CD4-positive, alpha-beta T cell (primary cell): ENCODE measurements around the gene ANP32D. TPM values are rescaled to one million over a fixed set of nuclear protein-coding genes. Genes with fewer than 3 reads are reported as not detected.
"Not testable (repeated sequence)": the region's sequence is repeated elsewhere in the genome, so short reads cannot be mapped to it uniquely, and the experiment has no call there.

Experiments used
- ATAC-seq: fragments of 200-7000 bp; cut with Tn5 transposase; one replicate; pipeline ENCODE4 v1.10.0; 2022; ENCODE audit warnings: mild to moderate bottlenecking; ENCODE audit not compliant: poor library complexity
- CTCF ChIA-PET: fragments of 350-600 bp; sonication (Branson Sonifier 250); formaldehyde crosslinking; loops from one replicate; lab custom pipeline; 2021; ENCODE audit warnings: antibody characterized with exemption, inconsistent platforms; lab: Charles Lee
- POLR2A ChIA-PET: fragments of 350-600 bp; sonication (Branson Sonifier 250); formaldehyde crosslinking; loops from one replicate; lab custom pipeline; 2021; ENCODE audit warnings: antibody characterized with exemption, inconsistent platforms; lab: Charles Lee
- DNase-seq, 14 experiments: peaks; one replicate each; pipeline ENCODE4 v3.0.0-alpha.2; 2013 to 2020; ENCODE audit warnings: mixed read lengths in 2 of 14
- H3K27ac ChIP-seq, 2 donors: one replicate each; pipeline versions ENCODE4 v1.5.1 to v1.7.0; 2013; ENCODE audit warnings: low read length in 2 of 2, low read depth in 1 of 2, mild to moderate bottlenecking in 1 of 2
- H3K27me3 ChIP-seq, 2 experiments: 1 replicate in 1 of 2; 2 replicates in 1 of 2; pipeline versions ENCODE4 v1.6.1 to v1.7.0; 2013; ENCODE audit warnings: low read length in 2 of 2, control low read depth in 1 of 2, mild to moderate bottlenecking in 1 of 2, moderate library complexity in 1 of 2; ENCODE audit not compliant: insufficient read depth in 2 of 2, control insufficient read depth in 1 of 2
- H3K36me3 ChIP-seq: one replicate; pipeline ENCODE4 v1.6.1; 2013; ENCODE audit warnings: low read length, control low read depth; ENCODE audit not compliant: insufficient read depth
- H3K4me1 ChIP-seq: one replicate; pipeline ENCODE4 v1.6.1; 2013; ENCODE audit warnings: low read length, control low read depth; ENCODE audit not compliant: insufficient read depth
- H3K4me3 ChIP-seq: one replicate; pipeline ENCODE4 v1.5.1; 2013; ENCODE audit warnings: mild to moderate bottlenecking, low read length, moderate library complexity
- H3K9me3 ChIP-seq, 2 experiments: 1 replicate in 1 of 2; 2 replicates in 1 of 2; pipeline versions ENCODE4 v1.6.1 to v1.7.0; 2013; ENCODE audit warnings: low read length in 2 of 2, mild to moderate bottlenecking in 2 of 2, control low read depth in 1 of 2, moderate library complexity in 1 of 2; ENCODE audit not compliant: control insufficient read depth in 1 of 2, insufficient read depth in 1 of 2
- H3K27ac Mint-ChIP-seq: one replicate; pipeline ENCODE4 v1.8.0; 2020; ENCODE audit warnings: mixed read lengths
- H3K27me3 Mint-ChIP-seq: one replicate; pipeline ENCODE4 v1.8.0; 2021; ENCODE audit warnings: mixed read lengths
- H3K36me3 Mint-ChIP-seq: one replicate; pipeline ENCODE4 v1.8.0; 2021; ENCODE audit warnings: low read depth, mixed read lengths
- H3K4me1 Mint-ChIP-seq: one replicate; pipeline ENCODE4 v1.8.0; 2021; ENCODE audit warnings: low read depth, mixed read lengths
- H3K4me3 Mint-ChIP-seq: one replicate; pipeline ENCODE4 v1.8.0; 2020; ENCODE audit warnings: mild to moderate bottlenecking, mixed read lengths
- H3K9me3 Mint-ChIP-seq: one replicate; pipeline ENCODE4 v1.8.0; 2020; ENCODE audit warnings: mixed read lengths
- intact Hi-C, 2 experiments: fragments of 100-400 bp; cut with DNase I in 1 of 2; cut with micrococcal nuclease in 1 of 2; formaldehyde crosslinking; loops; one replicate each; pipeline versions ENCODE4 v1.15.1 to v1.9.0; 2023 to 2025; cut with DNase I, micrococcal nuclease
- polyA plus RNA-seq, 2 donors: library from polyadenylated mRNA; unstranded; fragments of 120-200 nt; gene quantifications; one replicate each; pipeline ENCODE4 v1.2.1, GENCODE V29; 2013
- total RNA-seq, 174 experiments: library from RNA in 2 of 174; stranded (reverse) in 2 of 174; gene quantifications; one replicate each; pipeline ENCODE4 v1.2.3 and lab custom pipeline; 2021 to 2026
- TF ChIP-seq, protein P1 (sequence below): fragments of 200-600 bp; IDR thresholded peaks from one replicate; pipeline ENCODE4 v1.8.0; 2022; ENCODE audit warnings: antibody characterized with exemption, mild to moderate bottlenecking

Gene ANP32D
- not detected for total RNA-seq
- not detected for polyA plus RNA-seq (2013, experiment 1 of 2)
- not detected for polyA plus RNA-seq (2013, experiment 2 of 2)
- total RNA-seq (lab: John Stamatoyannopoulos, UW) = 0 to 0.21 (median 0) reads per million in 172 experiments

DNA sequence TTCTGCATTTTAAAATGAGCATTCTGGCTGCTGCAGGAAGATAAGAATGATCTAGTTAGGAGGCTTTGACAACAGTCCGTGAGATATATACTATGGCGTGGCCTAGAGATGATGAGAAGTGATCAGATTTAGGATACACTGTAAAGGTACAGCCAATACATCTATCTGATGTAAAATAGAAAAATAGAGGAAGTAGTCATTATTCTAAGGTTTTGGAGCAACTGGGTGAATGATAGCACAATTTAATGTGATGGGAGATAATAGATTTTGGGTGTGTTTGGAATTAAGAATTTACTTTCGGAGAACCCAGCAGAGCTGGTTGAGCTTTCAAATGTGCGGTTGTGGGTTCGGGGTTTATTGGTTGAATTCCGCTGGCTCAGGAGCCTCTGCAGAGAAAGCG, at the start of gene ANP32D:
TSS of gene ANP32D (plus strand) at position 301 of the 400 bp plus-strand sequence. CDS start 106 bp downstream, outside the sequence.
- Histone ChIP-seq H3K9me3 (peaks cover 3 to 25% of the 10 kb centered on the region in 2 experiments), H3K36me3 (no peaks in the 10 kb centered on the region), H3K27me3 (peaks cover 0 to 6% of the 10 kb centered on the region in 2 experiments), H3K4me3 (no peak within 1 kb of the TSS), H3K4me1 (no peaks in the 10 kb centered on the region), H3K27ac (no peak within 1 kb of the TSS)
- Mint-ChIP-seq H3K4me3 (no peak within 1 kb of the TSS), H3K27me3 (peaks cover 19% of the 10 kb centered on the region), H3K9me3 (peaks cover 22% of the 10 kb centered on the region), H3K27ac (no peak within 1 kb of the TSS), H3K4me1 (no peaks in the 10 kb centered on the region), H3K36me3 (no peaks in the 10 kb centered on the region)
- ChIA-PET CTCF (no interaction called here), POLR2A (no interaction called here)
- ATAC-seq (no peak), DNase-seq (no peak)
- TF ChIP-seq, protein P1, sequence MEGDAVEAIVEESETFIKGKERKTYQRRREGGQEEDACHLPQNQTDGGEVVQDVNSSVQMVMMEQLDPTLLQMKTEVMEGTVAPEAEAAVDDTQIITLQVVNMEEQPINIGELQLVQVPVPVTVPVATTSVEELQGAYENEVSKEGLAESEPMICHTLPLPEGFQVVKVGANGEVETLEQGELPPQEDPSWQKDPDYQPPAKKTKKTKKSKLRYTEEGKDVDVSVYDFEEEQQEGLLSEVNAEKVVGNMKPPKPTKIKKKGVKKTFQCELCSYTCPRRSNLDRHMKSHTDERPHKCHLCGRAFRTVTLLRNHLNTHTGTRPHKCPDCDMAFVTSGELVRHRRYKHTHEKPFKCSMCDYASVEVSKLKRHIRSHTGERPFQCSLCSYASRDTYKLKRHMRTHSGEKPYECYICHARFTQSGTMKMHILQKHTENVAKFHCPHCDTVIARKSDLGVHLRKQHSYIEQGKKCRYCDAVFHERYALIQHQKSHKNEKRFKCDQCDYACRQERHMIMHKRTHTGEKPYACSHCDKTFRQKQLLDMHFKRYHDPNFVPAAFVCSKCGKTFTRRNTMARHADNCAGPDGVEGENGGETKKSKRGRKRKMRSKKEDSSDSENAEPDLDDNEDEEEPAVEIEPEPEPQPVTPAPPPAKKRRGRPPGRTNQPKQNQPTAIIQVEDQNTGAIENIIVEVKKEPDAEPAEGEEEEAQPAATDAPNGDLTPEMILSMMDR = no peak
- intact Hi-C loops = no loop called here

DNA sequence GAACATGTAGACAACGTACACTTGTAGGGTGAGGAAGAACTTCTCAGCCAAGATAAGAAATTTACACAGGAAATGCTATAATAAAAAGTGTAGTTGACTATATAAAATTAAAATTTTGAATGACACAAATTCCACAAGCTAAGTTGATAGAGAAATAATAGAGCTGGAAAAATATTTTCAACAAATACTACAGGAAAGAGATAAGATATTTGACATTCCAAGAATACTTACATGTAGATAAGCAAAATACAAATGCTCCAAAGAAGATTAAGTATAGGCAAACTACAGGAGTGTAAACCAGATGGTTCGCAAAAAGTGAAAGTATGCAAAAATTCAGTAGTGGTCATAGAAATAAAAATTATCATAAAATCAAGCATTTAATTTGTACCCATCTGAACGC, 49.2 kb upstream of the ANP32D start:
- H3K27ac Mint-ChIP-seq = no peak overlapping the region
- intact Hi-C loops = no loop called here
- H3K36me3 Mint-ChIP-seq = no peaks in the 10 kb centered on the region
- no peak overlapping the region for H3K27ac ChIP-seq
- no peak overlapping the region for H3K4me3 Mint-ChIP-seq
- ChIA-PET POLR2A (no interaction called here), CTCF (no interaction called here)
- no peaks in the 10 kb centered on the region for H3K36me3 ChIP-seq
- H3K9me3 Mint-ChIP-seq = peaks cover 7% of the 10 kb centered on the region
- no peaks in the 10 kb centered on the region for H3K4me1 ChIP-seq
- TF ChIP-seq, protein P1 = no peak
- no peaks in the 10 kb centered on the region for H3K27me3 ChIP-seq
- peaks cover 30% of the 10 kb centered on the region for H3K27me3 Mint-ChIP-seq
- ATAC-seq = no peak
- no peaks in the 10 kb centered on the region for H3K4me1 Mint-ChIP-seq
- no peak overlapping the region for H3K4me3 ChIP-seq
- DNase-seq = no peak
- no peaks in the 10 kb centered on the region for H3K9me3 ChIP-seq

DNA sequence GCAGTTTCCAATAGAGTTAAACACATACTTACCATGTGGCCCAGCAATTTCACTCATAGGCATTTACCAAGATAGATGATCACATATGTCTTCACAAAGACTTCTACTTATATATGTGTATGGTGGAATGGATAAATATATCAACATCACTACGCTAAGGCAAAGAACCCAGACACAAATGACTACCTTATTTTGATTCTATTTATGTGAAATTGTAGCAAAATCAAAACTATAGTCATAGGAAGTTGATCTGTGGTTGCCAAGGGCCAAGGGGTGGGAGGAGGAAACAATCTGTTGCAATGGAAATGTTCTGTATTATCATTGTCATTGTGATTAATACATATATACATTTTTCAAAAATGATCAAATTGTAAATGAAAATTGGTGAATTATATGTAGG, 47.7 kb upstream of the ANP32D start:
- H3K4me1 ChIP-seq = no peaks in the 10 kb centered on the region
- H3K27me3 Mint-ChIP-seq = peaks cover 36% of the 10 kb centered on the region
- no peak for ATAC-seq
- peaks cover 14% of the 10 kb centered on the region for H3K9me3 Mint-ChIP-seq
- CTCF ChIA-PET = no interaction called here
- no peak overlapping the region for H3K27ac Mint-ChIP-seq
- no peak overlapping the region for H3K27ac ChIP-seq
- no peak for DNase-seq
- no peaks in the 10 kb centered on the region for H3K36me3 ChIP-seq
- POLR2A ChIA-PET = no interaction called here
- H3K4me3 Mint-ChIP-seq = no peak overlapping the region
- H3K36me3 Mint-ChIP-seq = no peaks in the 10 kb centered on the region
- no peak overlapping the region for H3K4me3 ChIP-seq
- H3K27me3 ChIP-seq = no peaks in the 10 kb centered on the region
- TF ChIP-seq, protein P1 = no peak
- H3K9me3 ChIP-seq = no peaks in the 10 kb centered on the region
- intact Hi-C loops = no loop called here
- no peaks in the 10 kb centered on the region for H3K4me1 Mint-ChIP-seq

DNA sequence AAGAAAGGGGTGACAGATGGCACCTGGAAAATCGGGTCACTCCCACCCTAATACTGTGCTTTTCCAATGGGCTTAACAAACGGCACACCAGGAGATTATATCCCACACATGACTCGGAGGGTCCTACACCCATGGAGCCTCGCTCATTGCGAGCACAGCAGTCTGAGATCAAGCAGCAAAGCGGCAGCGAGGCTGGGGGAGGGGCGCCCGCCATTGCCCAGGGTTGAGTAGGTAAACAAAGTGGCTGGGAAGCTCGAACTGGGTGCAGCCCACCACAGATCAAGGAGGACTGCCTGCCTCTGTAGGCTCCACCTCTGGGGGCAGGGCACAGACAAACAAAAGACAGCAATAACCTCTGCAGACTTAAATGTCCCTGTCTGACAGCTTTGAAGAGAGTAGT, 38.3 kb upstream of the ANP32D start:
- ATAC-seq, intact Hi-C loops, H3K27ac ChIP-seq, DNase-seq, H3K4me1 Mint-ChIP-seq, H3K36me3 Mint-ChIP-seq, H3K9me3 Mint-ChIP-seq, H3K36me3 ChIP-seq, H3K4me3 Mint-ChIP-seq, H3K27ac Mint-ChIP-seq, CTCF ChIA-PET, H3K9me3 ChIP-seq, H3K27me3 ChIP-seq, POLR2A ChIA-PET, H3K4me1 ChIP-seq, H3K4me3 ChIP-seq: not testable (repeated sequence)
- H3K27me3 Mint-ChIP-seq = peaks cover 33% of the 10 kb centered on the region
